KMS-11 (cell line): Measurements from ENCODE around the gene AIFM1.

Experiments used
- H2AFZ ChIP-seq: fragments of 200-600 bp; sonication (generic); 2 replicates; pipeline ENCODE4 v1.6.1; 2016; ENCODE audit warnings: antibody characterized with exemption, mixed run types, low read depth
- H3K27ac ChIP-seq: fragments of 200-600 bp; sonication (generic); 2 replicates; pipeline ENCODE4 v1.6.1; 2016; ENCODE audit warnings: mild to moderate bottlenecking, mixed run types
- H3K27me3 ChIP-seq: fragments of 200-600 bp; sonication (generic); 2 replicates; pipeline ENCODE4 v1.6.1; 2017; ENCODE audit warnings: mild to moderate bottlenecking, low read depth, mixed run types, moderate library complexity; ENCODE audit not compliant: insufficient read depth
- H3K36me3 ChIP-seq: fragments of 200-600 bp; sonication (generic); 2 replicates; pipeline ENCODE4 v1.6.1; 2017; ENCODE audit warnings: mild to moderate bottlenecking, mixed run types; ENCODE audit not compliant: insufficient read depth
- H3K4me1 ChIP-seq: fragments of 200-600 bp; sonication (generic); 2 replicates; pipeline ENCODE4 v1.6.1; 2016; ENCODE audit warnings: mild to moderate bottlenecking, low read depth, mixed run types; ENCODE audit not compliant: poor library complexity, severe bottlenecking
- H3K4me2 ChIP-seq: fragments of 200-600 bp; sonication (generic); 2 replicates; pipeline ENCODE4 v1.7.0; 2016; ENCODE audit warnings: mild to moderate bottlenecking, mixed run types
- H3K4me3 ChIP-seq: fragments of 200-600 bp; sonication (generic); IDR thresholded peaks from 2 replicates; pipeline ENCODE4 v1.6.1; 2017; ENCODE audit warnings: low read depth, low read length, mixed read lengths; ENCODE audit not compliant: insufficient read depth
- H3K79me2 ChIP-seq: fragments of 200-600 bp; sonication (generic); 2 replicates; pipeline ENCODE4 v1.6.1; 2016; ENCODE audit warnings: low read depth, mixed run types; ENCODE audit not compliant: insufficient read depth
- H3K9ac ChIP-seq: fragments of 200-600 bp; sonication (generic); 2 replicates; pipeline ENCODE4 v1.6.1; 2016; ENCODE audit warnings: mild to moderate bottlenecking, mixed run types
- H4K20me1 ChIP-seq: fragments of 200-600 bp; sonication (generic); 2 replicates; pipeline ENCODE4 v1.6.1; 2016; ENCODE audit warnings: mild to moderate bottlenecking, mixed run types; ENCODE audit not compliant: insufficient read depth
- CTCF ChIP-seq: fragments of 200-600 bp; sonication (generic); conservative IDR thresholded peaks from 2 replicates; pipeline ENCODE4 v1.6.1; 2017; ENCODE audit warnings: low read depth, mild to moderate bottlenecking, antibody characterized with exemption, low read length, moderate library complexity, mixed read lengths

Gene AIFM1

GRCh38 chrX:130108647-130109428, 56.8 kb downstream of the AIFM1 start:
- TF ChIP-seq CTCF = no peak
- H3K4me3 ChIP-seq = no peak overlapping the region
- no peaks in the 10 kb centered on the region for H3K36me3 ChIP-seq
- H3K27ac ChIP-seq = no peak overlapping the region
- peak overlapping the region; percentile 29; the same call in 1 of the 2 replicates for H3K4me2 ChIP-seq
- H3K4me1 ChIP-seq = peaks cover 11% of the 10 kb centered on the region
- no peaks in the 10 kb centered on the region for H3K79me2 ChIP-seq
- H3K27me3 ChIP-seq = no peaks in the 10 kb centered on the region
- H4K20me1 ChIP-seq = no peaks in the 10 kb centered on the region
- no peak overlapping the region for H3K9ac ChIP-seq
- H2AFZ ChIP-seq = no peak overlapping the region

- no peak overlapping the region for H3K4me2 ChIP-seq
- no peaks in the 10 kb centered on the region for H4K20me1 ChIP-seq
- no peaks in the 10 kb centered on the region for H3K79me2 ChIP-seq
- no peak overlapping the region for H3K27ac ChIP-seq
- peaks cover 6% of the 10 kb centered on the region for H3K4me1 ChIP-seq
- H2AFZ ChIP-seq = no peak overlapping the region
- H3K9ac ChIP-seq = no peak overlapping the region
- H3K4me3 ChIP-seq = no peak overlapping the region
- H3K27me3 ChIP-seq = no peaks in the 10 kb centered on the region
- H3K36me3 ChIP-seq = no peaks in the 10 kb centered on the region
- TF ChIP-seq CTCF = no peak
Observed at GRCh38 chrX:130106071-130106470, 59.6 kb downstream of the AIFM1 start.

- Histone ChIP-seq H3K9ac (no peak overlapping the region), H3K36me3 (no peaks in the 10 kb centered on the region), H4K20me1 (no peaks in the 10 kb centered on the region), H3K79me2 (no peaks in the 10 kb centered on the region), H3K4me2 (no peak overlapping the region), H3K4me3 (no peak overlapping the region), H2AFZ (no peak overlapping the region), H3K27me3 (no peaks in the 10 kb centered on the region), H3K4me1 (peaks cover 6% of the 10 kb centered on the region), H3K27ac (no peak overlapping the region)
- TF ChIP-seq CTCF = no peak
Observed at GRCh38 chrX:130105244-130105643, 60.4 kb downstream of the AIFM1 start.

- H2AFZ ChIP-seq = no peak overlapping the region
- H3K36me3 ChIP-seq = no peaks in the 10 kb centered on the region
- no peak overlapping the region for H3K4me2 ChIP-seq
- no peak overlapping the region for H3K27ac ChIP-seq
- no peak overlapping the region for H3K4me3 ChIP-seq
- no peak overlapping the region for H3K9ac ChIP-seq
- no peaks in the 10 kb centered on the region for H3K4me1 ChIP-seq
- TF ChIP-seq CTCF = no peak
- no peaks in the 10 kb centered on the region for H3K79me2 ChIP-seq
- no peaks in the 10 kb centered on the region for H3K27me3 ChIP-seq
- no peaks in the 10 kb centered on the region for H4K20me1 ChIP-seq
Observed at GRCh38 chrX:130103605-130104004, 62.0 kb downstream of the AIFM1 start.
